A549 (cell line): ENCODE results near the gene TRAF1.

Source experiments
- CEBPB ChIP-seq, 2 experiments: fragments of >200 bp in 1 of 2; sonication (Bioruptor Twin) in 1 of 2; formaldehyde crosslinking in 1 of 2; IDR thresholded peaks; 2 replicates each; pipeline ENCODE4 v1.6.1; 2012 to 2016
- EP300 ChIP-seq, 2 experiments: fragments of >200 bp; sonication (Bioruptor Twin); formaldehyde crosslinking; IDR thresholded peaks; 2 replicates in 1 of 2; 3 replicates in 1 of 2; pipeline ENCODE4 v1.6.1; 2016 to 2017
- FOXS1 ChIP-seq: fragments of 250-450 bp; sonication (Bioruptor Pico); IDR thresholded peaks from 2 replicates; pipeline ENCODE4 v1.5.0; 2020; ENCODE audit warnings: mild to moderate bottlenecking, moderate library complexity
- MAX ChIP-seq: IDR thresholded peaks from 2 replicates; pipeline ENCODE4 v1.6.1; 2012
- NFE2L2 ChIP-seq: fragments of 150-350 bp; conservative IDR thresholded peaks from 2 replicates; pipeline ENCODE4 v1.6.1; 2014; ENCODE audit warnings: low read length
- NR3C1 ChIP-seq: fragments of >200 bp; sonication (Bioruptor Twin); formaldehyde crosslinking; IDR thresholded peaks from 3 replicates; pipeline ENCODE4 v1.6.1; 2017
- POLR2A ChIP-seq: IDR thresholded peaks from 2 replicates; pipeline ENCODE4 v1.6.1; 2012; ENCODE audit warnings: mild to moderate bottlenecking, low read length
- RAD21 ChIP-seq, 2 experiments: fragments of >200 bp in 1 of 2; sonication (Bioruptor Twin) in 1 of 2; formaldehyde crosslinking in 1 of 2; IDR thresholded peaks in 1 of 2; conservative IDR thresholded peaks in 1 of 2; 2 replicates in 1 of 2; 3 replicates in 1 of 2; pipeline ENCODE4 v1.6.1; 2012 to 2018; ENCODE audit warnings: inconsistent platforms in 1 of 2
- REST ChIP-seq: fragments of 200-600 bp; sonication (generic); IDR thresholded peaks from 2 replicates; pipeline ENCODE4 v1.6.1; 2016; ENCODE audit warnings: antibody characterized with exemption, mild to moderate bottlenecking, moderate library complexity
- SREBF2 ChIP-seq: fragments of 450-650 bp; IDR thresholded peaks from 2 replicates; pipeline ENCODE4 v1.6.1; 2014; ENCODE audit warnings: mild to moderate bottlenecking, moderate library complexity
- ZFP36 ChIP-seq: fragments of 450-650 bp; IDR thresholded peaks from 2 replicates; pipeline ENCODE4 v1.6.1; 2014; ENCODE audit warnings: borderline replicate concordance; ENCODE audit not compliant: partially characterized antibody
- TF ChIP-seq, protein P1 (sequence below): fragments of 450-650 bp; IDR thresholded peaks from 2 replicates; pipeline ENCODE4 v1.6.1; 2014; ENCODE audit warnings: antibody characterized with exemption
- TF ChIP-seq, protein P2 (sequence below): fragments of >200 bp; sonication (Bioruptor Twin); formaldehyde crosslinking; IDR thresholded peaks from 3 replicates; pipeline ENCODE4 v1.5.1; 2016

- TF ChIP-seq SREBF2 (no peak), FOXS1 (no peak), NFE2L2 (no peak), RAD21 (conservative IDR thresholded peaks at IDR 0.05 in 1 of 2, IDR thresholded peaks at IDR 0.05 in 1 of 2) (no peak), ZFP36 (no peak), POLR2A (no peak), REST (no peak), NR3C1 (no peak), CEBPB (IDR thresholded peaks at IDR 0.05) (no peak), MAX (no peak), EP300 (IDR thresholded peaks at IDR 0.05) (no peak)
- TF ChIP-seq, protein P1, sequence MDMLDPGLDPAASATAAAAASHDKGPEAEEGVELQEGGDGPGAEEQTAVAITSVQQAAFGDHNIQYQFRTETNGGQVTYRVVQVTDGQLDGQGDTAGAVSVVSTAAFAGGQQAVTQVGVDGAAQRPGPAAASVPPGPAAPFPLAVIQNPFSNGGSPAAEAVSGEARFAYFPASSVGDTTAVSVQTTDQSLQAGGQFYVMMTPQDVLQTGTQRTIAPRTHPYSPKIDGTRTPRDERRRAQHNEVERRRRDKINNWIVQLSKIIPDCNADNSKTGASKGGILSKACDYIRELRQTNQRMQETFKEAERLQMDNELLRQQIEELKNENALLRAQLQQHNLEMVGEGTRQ: no peak
- TF ChIP-seq, protein P2, sequence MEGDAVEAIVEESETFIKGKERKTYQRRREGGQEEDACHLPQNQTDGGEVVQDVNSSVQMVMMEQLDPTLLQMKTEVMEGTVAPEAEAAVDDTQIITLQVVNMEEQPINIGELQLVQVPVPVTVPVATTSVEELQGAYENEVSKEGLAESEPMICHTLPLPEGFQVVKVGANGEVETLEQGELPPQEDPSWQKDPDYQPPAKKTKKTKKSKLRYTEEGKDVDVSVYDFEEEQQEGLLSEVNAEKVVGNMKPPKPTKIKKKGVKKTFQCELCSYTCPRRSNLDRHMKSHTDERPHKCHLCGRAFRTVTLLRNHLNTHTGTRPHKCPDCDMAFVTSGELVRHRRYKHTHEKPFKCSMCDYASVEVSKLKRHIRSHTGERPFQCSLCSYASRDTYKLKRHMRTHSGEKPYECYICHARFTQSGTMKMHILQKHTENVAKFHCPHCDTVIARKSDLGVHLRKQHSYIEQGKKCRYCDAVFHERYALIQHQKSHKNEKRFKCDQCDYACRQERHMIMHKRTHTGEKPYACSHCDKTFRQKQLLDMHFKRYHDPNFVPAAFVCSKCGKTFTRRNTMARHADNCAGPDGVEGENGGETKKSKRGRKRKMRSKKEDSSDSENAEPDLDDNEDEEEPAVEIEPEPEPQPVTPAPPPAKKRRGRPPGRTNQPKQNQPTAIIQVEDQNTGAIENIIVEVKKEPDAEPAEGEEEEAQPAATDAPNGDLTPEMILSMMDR: no peak
Measured at GRCh38 chr9:120901755-120902568, 24.6 kb downstream of the TRAF1 start.
